Measurements from ENCODE around the gene STRN4.
"Not testable (repeated sequence)": the region's sequence is repeated elsewhere in the genome, so short reads cannot be mapped to it uniquely, and the experiment has no call there.

Gene STRN4, protein sequence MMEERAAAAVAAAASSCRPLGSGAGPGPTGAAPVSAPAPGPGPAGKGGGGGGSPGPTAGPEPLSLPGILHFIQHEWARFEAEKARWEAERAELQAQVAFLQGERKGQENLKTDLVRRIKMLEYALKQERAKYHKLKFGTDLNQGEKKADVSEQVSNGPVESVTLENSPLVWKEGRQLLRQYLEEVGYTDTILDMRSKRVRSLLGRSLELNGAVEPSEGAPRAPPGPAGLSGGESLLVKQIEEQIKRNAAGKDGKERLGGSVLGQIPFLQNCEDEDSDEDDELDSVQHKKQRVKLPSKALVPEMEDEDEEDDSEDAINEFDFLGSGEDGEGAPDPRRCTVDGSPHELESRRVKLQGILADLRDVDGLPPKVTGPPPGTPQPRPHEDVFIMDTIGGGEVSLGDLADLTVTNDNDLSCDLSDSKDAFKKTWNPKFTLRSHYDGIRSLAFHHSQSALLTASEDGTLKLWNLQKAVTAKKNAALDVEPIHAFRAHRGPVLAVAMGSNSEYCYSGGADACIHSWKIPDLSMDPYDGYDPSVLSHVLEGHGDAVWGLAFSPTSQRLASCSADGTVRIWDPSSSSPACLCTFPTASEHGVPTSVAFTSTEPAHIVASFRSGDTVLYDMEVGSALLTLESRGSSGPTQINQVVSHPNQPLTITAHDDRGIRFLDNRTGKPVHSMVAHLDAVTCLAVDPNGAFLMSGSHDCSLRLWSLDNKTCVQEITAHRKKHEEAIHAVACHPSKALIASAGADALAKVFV

DNA sequence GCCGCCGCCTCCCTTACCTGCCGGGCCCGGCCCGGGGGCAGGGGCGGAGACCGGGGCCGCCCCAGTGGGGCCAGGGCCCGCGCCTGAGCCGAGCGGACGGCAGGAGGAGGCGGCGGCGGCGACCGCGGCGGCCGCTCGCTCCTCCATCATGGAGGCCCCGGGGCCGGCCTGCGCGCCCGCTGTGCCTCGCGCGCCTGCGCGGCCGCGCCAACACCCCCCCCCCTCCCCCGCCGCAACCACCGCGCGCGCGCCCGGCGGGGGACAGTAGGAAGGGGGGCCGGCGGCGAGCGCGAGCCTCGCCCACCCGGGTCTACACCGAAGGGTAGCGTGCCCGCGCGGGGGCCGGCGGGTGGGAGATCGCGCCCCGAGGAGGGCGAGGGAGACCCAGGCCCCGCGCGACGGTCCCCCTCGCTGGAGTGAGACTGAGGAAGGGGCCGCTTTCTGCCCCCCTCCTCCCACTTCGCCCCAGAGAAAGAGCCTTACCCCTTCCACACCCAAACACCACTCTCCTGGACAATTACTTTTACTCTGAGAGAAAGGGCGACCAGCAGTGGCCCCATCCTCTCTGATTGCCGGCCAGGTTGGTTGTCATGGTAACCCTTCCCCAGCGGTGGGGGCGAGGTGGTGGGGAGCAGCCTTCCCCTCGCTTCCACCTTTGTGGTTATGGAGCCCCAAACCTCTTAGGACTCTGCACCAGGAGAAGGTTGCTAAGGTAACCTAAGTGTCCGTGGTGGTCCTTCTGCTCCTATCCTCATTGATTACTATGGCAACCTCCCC is at the start of gene STRN4:
STRN4 (minus strand) TSS at position 170 of the 777 bp plus-strand sequence; CDS start at position 150, 20 bp downstream.
- peak in 36 of 58 donors; percentile 20 to 63 (median 42) for DNase-seq

DNA sequence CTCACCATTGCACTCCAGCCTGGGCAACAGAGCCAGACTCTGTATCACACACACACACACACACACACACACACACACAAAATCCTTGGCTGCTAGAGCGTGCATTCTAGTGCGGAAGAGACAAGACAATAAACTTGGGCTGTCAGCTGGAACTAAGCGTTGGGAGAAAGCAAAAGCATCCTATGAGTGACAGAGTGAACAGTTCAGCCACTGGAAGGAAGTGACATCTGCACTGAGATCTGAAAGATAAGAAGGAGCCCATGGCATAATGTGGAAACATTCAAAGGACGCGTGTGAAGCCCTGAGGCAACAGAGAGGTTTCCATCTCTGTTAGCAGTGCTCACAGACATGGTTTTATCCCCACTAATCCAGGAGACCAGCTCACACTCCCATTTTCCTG is 45.7 kb upstream of the STRN4 start:
- no peak for DNase-seq

DNA sequence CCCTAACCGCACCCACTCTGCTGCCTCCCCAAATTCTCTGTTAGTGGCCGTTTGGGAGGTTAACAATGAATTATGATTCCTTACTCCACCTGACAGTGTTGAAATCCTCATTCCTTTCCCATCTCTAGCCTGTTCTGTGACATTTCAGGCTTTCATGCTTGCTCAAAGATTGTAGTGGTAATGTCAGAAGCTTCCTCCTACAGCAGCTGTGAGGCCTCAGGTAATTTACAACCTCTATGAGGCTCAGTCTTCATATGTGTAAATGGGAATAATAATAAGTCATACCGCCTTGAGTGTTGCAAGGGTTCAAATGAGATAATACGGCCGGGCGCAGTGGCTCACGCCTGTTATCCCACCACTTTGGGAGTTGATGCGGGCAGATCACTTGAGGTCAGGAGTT is 43.1 kb upstream of the STRN4 start:
- no peak for DNase-seq

DNA sequence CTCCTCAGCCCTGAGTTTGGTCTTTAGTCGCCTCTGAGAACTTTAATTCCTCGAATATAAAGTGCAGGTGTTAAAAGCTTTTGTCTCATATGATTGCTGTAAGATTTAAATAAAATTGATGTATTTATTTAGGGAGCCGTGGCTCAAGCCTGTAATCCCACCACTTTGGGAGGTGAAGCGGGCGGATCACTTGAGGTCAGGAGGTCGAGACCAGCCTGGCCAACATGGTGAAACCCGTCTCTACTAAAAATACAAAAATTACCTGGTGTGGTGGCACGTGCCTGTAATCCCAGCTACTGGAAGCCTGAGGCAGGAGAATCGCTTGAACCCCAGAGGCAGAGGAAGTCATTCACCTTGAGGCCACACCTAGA is 42.7 kb upstream of the STRN4 start:
- no peak for DNase-seq

DNA sequence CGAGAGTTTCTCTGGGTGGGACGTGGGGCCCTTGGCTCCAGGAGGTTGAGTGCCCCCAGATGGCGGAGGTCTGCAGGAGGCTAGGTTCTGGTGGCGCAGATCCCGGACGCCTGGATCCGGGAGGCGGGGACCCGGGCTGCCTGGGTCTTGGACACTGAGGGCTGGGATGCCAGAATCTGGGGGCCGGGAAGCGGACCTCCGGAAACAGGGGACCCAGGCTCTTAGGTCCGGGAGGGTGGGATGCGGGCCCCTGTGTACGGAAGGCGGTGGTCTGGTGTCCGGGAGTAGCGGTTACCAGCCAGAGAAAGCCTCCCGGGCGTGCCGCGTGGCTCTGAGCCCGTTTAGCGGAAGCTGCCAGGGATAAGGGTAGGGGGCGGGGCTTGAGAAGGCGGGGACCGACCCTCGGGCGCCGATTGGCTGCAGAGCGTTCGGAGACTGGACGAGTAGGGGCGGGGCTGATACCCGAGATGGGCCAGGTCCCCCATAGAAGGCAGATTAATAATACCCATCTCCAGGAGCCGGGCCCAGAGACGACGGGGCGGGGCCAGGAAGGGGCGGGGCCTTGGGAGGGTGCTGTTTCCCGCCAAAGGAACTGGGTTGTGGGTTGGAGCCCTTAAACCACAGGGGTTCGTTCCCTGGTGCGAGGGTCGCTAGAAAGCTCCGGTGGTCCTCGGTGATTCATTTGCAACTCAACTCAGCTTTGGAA is 42.2 kb upstream of the STRN4 start, which contains the start of gene SLC1A5:
SLC1A5 (minus strand) TSS at position 333 of the 706 bp plus-strand sequence. CDS start 629 bp downstream, outside the sequence.
- peak in 51 of 58 donors; percentile 9 to 83 (median 54) for DNase-seq

DNA sequence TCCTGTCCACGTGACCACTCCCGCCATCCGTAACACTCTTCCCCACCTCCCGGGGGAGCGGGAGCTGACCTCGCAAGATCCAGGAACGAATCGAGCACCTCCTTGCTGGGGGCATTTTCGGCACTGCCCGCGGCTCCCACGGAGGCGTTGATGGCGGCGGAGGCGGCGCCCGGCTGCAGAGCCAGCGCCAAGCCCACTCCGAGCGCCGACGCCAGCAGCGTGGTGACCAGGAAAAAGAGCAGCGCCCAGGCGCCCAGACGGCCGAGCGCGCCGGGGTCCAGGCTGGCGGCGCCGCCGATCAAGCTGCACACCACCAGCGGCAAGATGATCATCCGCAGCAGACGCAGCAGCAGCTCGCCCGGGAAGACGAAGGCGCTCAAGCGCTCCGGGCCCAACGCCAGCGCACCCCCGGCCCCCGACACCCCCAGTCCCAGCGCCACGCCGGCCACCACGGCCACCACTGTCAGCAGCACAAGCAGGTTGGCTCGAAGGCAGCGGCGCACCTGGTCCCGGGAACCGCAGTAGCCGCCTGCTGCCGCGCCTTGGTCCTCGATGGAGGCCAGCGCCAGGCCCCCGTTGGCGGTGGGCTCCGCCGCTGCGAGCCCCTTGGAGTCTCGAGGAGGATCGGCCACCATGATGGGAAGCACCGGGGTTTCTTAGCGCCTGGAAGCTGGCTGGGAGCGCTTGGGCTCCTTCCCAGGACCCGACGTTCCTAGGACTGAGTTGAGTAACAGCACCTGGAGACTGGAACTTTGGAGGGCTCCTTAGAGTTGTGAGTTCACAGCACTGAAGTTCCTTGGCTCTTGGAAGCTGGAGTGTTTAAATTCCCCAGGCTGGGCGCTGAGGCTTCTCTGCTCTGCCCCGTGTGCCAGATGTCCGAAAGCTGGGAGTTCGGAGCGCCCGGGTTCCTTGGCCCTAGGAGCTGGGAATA is 41.3 kb upstream of the STRN4 start:
- DNase-seq, result peak in 1 of 58 donors; percentile 24

DNA sequence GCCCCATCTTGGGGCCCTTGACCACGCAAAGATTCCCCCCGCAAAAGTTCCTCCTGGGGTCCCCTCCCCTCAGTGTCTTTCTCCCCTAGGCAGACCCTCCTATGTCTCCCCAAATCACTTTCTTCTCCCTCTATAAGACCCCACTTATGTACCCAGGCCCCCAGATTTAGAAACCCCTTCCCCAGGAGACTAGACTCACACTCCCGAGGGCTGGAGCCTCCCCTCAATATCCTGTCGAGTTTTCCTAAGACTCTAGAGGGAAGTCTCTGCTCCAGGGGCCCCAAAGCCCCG is 40.7 kb upstream of the STRN4 start:
- DNase-seq, result peak in 1 of 58 donors; percentile 5

DNA sequence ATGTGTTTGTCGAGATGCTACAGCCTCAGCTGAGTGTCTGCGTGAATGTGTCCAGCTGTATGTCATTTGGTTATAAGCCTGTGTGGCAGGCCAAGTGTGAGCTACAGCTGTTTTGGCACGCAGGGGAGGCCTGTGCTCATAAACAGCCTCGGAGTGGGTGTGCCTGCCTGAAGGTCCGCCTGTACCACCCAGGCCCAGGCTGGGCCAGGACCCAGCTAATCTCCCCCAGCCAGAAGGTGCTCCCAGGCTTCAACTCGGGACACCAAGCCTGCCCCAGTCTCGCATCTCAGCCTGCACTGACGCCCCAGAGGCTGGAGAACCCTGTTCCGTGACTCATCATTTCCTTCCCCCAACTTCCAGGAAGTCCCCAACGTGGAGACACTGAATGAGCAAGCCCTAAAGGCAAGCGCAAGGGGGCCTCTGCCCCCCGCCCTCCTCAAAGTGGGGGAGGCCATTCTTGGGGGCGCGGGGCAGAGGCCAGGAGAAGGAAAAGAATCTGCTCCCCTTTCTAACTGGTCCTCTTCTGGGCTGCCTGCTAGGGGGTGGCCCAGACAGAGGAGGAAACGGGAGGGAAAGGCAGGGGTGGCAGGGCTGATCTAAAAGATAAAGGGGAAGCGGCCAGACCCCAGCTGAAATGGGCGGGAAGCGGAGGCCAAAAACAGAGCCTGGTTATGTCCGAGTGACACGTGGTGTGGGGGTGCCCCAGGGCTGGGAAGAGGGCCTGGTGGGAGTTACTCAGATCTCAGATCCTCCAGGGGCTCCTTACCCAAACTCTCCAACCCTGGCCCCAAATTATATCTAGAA is 40.2 kb upstream of the STRN4 start:
- DNase-seq, result peak in 15 of 58 donors; percentile 4 to 42 (median 20)

DNA sequence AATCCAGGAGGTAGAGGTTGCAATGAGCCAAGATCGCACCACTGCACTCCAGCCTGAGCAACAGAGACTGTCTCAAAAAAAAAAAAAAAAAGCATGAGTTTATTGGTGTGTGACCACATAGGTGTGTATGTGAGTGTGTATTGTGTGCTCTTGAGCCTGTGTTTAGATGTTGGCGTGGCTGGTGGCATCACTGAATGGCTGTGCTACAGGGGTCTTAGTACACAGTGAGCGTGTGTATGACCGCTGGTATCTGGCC is 39.7 kb upstream of the STRN4 start:
- no peak for DNase-seq

DNA sequence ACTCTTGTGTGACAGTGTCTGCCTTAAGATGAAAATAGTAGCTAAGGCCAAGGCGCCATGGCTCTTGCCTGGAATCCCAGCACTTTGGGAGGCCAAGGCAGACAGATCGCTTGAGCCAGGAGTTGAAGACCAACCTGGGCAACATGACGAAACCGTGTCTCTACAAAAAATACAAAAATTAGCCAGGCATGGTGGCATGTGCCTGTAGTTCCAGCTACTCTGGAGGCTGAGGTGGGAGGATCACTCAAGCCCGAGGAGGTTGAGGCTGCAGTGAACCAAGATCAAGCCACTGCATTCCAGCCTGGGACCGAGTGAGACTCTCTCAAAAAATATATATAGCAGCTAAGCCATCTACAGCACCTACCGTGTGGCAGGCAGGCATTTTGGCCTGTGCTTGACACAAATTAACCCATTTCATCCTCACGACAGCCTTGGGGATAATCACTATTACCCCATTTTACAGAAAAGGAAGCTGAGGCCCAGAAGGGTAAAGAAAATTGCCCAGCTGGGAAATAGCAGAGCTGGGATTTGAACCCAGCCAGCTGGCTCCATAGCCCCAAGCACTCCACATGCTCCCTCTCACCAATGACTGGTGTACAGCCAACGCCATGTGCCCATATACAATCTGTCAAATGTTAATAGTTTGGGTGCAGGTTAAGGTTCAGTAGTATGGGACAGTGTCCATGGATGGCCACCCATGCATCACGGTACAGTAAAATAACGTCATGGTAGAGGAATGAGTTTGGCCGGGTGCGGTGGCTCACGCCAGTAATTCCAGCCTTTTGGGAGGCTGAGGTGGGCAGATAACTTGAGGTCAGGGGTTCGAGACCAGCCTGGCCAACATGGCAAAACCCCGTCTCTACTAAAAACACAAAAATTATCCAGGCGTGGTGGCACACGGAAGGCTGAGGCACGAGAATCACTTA is 39.1 kb upstream of the STRN4 start:
- DNase-seq, result no peak

DNA sequence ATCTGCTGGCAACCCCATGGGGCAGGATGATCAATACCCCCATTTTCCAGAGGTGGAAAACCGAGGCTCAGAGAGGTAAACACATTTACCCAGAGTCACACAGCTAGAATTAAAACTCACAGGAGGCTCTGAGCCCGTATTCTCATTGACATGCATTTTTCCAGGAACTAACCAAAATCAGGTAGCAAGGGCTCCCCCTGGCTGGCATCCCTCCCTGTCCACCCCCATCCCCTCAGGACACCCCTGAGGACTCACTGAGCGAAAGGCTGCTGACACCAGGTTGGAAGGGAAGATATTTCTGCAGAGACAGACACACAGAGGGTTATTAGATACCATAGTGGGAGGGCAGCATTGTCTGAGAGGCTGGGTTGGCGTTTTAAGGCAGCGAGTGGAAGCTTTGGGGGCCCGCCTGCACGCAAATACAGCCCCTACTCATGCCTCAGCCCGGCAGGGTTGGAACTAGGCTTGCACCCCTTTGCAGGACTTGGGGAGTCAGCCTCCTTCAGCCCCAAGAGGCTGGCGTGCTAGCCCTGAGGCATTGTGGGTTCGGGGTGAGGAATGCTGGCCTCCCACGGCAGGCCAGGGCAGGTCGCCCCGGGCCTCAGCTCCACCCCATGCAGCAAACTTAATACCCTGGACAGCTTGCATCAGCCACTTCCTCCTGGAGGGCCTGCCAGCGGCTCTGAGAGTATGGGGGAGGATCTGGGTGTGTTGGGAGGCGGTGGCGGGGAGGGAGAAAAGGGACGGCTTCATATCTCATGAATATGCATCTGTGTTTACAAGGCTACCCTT is 38.2 kb upstream of the STRN4 start:
- DNase-seq, result peak in 3 of 58 donors; percentile 29 to 46 (median 31)

DNA sequence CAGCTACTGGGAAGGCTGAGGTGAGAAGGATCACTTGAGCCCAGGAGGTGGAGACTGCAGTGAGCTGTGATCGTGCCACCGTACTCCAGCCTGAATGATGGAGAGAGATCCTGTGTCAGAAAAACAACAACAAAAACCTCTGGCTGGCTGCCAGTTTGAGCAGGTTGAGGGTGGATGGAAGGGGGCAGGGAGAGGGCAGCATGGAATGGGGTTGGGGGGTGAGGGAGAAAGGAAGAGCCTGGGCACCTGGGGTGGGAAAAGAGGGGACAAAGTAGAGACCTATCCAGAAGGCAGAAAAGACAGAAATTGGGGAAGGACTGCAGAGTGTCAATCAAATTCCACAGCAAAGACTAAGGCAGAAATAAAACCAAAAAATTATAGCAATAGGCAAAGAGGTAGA is 37.4 kb upstream of the STRN4 start:
- DNase-seq, result no peak

DNA sequence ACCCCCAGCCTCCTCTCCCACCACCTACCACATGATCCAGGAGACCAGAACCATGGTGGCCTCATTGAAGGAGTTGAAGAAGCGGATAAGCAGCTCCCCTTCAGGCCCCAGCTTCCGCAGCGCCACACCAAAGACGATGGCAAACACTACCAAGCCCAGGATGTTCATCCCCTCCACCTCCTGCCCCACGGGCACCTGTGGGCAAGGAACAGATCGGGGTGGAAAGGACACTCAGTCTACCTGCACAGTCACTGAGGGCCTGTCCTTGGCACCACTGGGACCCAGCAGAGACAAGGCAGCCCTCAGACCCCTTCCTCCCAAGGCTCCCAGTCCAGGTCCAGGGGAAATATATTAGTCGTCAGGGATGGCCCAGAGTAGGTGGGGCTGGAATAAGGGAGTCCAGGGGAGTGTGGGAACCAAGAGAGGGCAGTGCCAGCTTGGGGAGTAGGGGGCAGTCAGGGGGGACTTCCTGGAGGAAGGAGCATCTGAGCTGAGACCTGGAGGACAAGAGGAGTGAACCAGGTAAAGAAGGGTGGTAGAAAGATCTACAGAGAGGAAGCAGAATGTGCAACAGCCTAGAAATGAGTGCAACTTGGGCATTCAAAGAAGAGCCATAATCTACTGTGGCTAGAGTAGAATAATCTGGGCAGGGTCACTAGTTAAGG is 36.2 kb upstream of the STRN4 start:
- DNase-seq, result no peak

DNA sequence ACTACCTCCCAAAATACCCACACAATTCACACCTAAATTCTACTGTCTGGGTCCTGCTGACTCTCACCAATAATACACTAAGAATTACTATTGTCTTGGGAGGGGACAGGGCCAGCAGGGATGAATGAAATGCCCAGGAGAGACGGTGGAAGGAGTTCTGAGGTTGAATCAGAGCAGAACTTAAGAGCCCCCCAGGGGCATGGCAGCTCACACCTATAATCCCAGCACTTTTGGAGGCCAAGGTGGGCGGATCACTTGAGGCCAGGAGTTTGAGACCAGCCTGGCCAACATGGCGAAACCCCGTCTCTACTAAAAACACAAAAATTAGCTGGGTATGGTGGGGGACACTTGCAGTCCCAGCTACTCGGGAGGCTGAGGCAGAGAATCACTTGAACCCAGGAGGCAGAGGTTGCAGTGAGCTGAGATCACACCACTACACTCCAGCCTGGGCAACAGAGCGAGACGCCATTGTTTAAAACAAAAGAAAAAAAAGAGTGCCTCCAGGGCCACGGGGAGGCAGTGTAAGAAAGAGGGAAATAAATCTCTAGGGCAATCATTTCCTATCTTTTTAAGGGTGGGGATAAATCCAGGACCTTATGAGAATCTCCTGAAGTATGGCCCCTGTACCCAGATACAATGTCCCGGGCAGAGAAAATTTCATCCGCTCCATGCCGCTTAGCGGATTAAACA is 31.9 kb upstream of the STRN4 start:
- not testable (repeated sequence) for DNase-seq

DNA sequence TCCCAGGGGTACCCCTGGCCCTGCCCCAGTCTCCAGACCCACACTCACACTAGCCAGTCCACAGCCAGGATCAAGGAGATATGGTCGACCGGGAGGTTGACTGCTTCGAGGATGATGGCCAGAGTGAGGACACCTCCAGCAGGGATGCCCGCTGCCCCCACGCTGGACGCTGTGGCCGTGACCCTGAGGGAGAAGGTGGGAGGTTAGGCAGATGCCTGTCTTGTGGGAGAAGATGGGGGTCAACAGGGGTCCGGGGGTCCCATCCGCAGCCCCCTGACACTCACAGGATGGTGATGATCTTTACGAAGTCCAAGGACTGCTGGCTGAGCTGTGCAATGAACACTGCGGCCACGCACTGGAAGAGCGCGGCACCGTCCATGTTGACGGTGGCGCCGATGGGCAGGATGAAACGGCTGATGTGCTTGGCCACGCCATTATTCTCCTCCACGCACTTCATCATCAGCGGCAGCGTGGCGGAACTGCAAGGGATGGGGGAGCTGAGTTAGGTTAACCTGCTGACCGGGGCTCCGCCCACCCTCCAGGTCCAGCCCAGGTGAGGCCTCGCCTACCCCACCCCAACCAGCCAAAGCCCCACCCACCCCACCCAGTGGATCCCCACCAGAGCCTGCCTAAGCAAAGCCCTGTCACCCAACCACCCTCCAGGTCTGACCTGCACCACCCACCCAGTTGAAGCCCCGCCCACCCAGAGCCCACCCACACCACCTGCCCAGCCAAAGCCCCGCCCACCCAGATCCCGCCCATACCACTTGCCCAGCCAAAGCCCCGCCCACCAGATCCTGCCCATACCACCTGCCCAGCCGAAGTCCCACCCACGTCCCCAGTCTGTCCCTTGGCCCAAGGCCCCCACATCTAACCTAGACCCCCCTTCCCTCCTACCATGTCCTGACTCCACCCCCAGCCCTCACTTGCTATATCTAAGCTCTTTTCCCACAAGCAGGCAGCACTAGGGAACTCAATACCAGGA is 31.0 kb upstream of the STRN4 start:
- no peak for DNase-seq
